Eye (tissue), 1 donor: Measurements from ENCODE around the gene LRRC32.
"Not testable (repeated sequence)": the region's sequence is repeated elsewhere in the genome, so short reads cannot be mapped to it uniquely, and the experiment has no call there.

ENCODE experiments used
- DNase-seq: peaks from one replicate; pipeline ENCODE4 v3.0.0-alpha.2; 2015

Gene LRRC32

DNA sequence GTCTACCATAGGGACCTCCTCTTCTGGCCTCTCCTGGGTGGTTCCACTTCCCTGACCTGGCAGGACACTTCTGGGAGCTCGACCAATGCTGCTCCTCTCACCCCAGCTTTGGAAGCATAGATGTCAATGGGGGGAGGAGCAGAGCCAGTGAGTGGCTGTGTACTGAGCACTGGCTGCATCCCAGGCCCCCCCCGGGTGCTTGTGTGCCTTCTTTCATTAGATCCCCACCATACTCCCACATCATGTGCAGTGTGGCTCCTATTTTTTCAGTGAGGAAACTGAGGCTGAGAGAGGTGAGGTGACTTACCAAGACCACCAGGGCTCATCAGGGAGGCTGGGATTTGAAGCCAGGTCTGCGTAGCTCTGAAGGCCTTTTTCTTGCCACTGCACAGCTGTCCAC is 44.3 kb downstream of the LRRC32 start:
- DNase-seq: no peak

DNA sequence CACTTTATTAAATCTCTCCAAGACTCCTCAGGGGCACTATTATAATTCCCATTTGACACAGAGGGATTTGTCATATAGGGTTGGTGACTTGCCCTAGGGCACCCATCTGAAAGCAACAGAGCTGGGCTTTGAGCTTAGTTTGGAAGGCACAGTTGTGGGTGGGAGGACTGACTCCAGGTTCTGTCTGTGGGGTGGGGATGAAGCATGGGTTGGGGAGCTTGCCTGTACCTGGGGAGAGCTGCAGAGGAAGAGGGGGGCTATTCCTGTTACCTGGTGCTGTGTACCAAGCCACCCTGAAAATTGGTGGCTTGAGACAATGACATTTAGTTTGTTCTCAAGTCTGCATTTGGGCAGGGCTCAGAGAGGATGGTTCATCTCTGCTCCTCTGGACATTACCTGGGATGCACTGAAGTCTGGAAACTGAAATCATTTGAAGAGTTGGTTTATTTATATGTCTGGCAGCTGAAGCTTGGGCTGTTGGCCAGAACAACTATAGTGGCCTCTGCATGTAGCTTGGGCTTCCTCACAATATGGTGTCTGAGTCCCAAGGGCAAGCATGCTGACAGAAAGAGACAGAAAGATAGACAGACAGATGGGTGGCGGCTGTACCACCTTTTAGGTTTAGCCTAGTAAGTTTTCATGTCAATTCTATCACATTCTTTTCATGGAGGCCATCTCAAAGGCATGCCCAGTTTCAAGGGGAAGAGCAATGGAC is 44.9 kb downstream of the LRRC32 start:
- DNase-seq: no peak

DNA sequence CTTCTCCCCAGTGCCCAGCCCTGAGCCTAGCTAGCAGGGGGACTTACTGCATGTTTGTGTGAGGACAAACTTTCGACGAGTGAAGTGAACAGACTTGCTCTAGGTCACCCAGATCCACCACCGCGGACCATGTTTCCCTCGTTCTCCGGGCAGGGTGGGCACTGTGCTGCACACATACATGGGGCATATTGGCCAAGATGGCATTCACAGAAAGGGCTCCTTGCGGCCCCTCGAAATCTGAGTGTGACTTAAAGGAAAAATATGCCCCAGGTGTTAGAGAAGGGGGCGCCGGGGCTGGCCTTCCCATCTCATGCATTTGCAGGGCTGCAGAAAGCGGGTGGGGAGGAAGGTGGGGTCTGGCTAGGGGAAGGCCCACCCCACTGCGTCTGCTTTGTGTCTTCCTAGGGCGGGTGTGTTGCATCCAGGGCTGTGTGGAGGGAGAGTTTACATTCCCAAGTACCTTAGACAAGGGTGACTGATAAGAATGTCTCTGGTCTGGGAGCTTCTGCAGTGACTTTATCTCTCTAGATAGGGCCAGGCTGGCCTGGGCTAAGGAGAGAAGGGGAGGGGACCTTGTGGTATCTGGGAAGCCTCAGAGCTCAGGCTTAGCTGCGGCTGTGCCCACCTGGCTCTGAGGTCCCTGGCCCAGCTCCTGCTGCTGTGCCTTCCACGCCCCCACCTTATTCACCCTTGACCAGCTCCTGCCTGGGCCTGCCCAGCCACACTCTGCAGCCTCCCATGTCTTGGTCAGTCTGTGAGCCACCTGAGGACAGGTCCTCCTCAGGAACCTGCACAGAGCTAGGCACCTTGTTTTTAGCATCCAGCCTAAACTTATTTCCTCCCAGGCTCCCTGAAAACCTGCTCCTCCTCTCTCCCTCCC is 45.8 kb downstream of the LRRC32 start:
- no peak for DNase-seq

DNA sequence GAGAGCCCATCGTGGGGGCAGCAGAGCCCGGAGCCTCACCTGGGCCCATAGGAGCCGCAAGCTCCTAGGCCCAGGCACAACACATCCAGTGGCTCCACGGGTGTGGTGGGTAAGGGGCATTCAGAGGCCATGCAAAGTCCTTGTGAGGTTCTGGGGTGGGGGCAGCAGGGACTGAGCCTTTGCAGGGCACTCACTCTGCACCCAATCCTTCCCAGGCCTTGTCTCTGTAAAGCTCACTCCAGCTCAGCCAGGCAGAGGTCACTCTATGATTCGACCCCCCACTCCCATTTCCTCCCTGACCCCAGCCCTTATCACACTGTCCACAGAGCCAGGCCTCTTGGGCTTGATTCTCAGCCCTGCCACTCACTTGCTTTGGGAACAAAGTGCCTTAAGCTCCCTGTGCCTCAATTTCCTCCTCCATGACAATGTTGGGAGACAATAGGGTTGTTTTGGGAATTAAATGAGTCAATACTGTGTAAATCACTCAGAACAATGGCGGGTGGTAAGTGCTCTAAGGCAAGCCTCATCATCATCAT is 46.6 kb downstream of the LRRC32 start:
- no peak for DNase-seq

DNA sequence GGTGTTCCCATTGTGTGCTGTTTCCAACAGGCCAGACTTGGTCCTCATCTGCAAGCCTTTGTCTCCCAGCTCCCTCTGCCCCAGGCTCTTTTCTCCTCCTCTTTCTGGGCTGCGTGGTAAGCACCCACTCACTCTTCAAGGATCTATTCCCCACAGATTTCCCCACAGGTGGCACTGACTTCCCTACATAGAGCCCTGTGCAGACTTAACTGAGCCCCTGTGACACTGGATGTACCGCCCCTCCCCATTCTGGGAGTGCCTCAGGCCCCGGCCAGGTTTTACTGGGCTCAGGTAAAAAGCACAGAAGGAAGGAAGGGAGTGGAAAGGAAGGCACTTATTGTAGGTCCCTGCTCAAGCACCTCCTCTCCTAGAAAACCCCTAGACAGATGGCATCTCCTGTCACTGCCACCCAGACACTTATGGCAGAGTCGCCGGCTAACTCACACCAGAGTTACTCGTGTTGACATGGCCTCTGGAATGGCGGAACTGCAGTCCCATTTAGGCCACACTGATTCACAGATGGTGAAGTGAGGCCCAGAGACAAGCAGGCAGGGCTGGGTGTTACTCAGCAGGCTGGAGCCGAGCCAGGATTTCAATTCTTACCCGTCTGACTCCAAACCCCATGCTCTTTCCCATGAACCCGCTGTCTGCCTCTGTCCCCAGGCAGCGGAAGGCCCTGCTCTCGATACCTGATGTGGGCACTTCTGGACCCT is 47.2 kb downstream of the LRRC32 start:
- DNase-seq: no peak

DNA sequence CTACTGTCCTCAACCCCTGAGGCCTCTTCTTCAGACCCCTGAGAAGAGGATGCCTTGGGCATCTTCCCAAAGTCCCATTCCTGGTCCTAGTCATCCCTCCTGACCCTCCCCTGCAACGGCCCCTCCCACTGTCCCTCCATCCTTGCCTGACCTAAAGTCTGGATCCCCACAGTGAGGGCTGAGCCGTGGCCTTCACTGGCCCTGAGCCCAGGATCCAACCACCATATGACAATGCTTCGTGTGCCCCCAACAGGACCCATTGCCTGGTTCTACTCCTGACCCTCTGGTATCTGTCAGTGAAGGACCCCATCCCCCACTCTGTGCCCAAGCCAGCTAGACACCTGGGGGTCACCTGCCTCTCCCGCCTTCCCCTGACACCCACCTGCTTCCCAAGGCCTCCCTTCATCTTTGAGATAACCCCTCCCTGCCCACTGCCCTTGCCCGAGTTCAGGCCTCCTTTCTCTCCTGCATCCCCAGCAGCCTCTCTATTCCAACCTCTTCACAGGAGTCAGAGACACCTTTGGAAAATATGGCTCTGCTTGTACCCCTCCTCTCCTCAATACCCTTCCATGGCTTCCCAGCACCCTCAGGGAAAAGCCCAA is 48.0 kb downstream of the LRRC32 start:
- no peak for DNase-seq

DNA sequence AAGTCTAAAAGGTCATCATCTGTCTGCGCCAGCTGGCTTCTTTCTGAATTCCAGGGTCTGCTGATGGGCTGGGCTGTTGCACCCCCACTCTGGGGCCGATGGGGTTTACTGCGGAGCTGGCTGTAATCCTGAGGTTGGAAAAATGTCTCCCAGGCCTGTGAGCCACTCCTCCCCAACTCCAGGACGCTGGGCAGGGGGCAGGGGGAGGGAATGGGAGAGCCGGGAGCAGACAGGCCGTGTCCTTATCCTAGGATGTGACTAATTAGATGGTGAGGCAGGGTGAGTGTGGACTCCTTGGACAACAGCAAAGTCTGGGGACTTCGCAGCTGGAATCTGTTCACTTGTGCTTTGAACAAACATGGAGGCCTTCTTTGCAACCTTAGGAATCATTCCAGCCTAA is 48.7 kb downstream of the LRRC32 start:
- DNase-seq: no peak

DNA sequence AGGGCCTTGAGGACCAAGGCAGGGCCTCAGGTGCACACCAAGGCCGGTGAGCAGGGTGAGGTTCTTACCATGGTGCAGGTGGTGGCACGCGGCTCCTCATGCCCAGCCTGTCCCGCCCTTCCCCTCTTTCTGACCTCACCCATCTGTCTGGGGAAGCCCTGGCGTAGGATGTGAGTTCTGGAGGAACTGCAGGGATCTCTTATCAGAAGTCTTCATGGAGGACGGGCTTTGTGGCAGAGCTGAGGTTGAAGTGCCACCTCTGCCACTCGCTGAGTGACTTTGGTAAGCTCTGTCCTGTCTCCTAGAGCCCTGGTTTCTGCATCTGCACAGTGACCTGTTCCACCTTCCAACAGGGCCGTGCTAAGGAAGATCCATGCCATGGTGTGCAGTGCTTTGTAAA is 49.1 kb downstream of the LRRC32 start:
- DNase-seq: no peak

DNA sequence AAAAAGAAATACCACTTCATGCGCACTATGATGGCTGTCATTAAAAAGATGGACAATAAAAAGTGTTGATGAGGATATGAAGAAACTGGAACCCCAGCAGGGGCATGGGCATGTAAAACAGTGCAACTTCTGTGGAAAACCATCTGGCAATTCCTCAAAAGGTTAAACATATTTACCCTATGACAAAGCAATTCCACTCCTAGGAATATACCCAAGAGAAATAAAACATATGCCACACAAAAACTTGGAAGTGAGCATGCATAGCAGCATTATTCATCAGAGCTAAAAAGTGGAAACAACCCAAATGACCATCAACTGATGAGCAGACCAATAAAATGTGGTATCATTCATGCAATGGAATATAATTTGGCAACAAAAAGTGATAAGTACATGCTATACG is 50.1 kb downstream of the LRRC32 start:
- DNase-seq: no peak

DNA sequence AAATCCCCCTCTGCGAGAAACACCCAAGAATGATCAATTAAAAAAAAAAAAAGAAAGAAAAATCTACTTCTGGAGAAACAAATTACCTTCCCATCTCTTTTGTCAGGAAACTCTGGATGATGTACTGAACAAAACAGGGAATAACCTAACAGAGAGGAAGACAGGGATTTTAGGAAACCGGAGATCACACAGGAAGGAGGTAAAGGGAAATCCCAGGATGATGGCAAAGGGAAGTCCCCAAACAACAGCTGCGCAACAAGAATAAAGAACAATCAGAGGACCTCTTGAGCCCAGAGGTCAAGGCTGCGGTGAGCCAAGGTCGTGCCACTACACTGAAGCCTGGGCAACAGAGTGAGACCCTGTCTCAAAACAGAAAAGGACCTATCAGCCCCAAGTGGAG is 50.7 kb downstream of the LRRC32 start:
- not testable (repeated sequence) for DNase-seq

DNA sequence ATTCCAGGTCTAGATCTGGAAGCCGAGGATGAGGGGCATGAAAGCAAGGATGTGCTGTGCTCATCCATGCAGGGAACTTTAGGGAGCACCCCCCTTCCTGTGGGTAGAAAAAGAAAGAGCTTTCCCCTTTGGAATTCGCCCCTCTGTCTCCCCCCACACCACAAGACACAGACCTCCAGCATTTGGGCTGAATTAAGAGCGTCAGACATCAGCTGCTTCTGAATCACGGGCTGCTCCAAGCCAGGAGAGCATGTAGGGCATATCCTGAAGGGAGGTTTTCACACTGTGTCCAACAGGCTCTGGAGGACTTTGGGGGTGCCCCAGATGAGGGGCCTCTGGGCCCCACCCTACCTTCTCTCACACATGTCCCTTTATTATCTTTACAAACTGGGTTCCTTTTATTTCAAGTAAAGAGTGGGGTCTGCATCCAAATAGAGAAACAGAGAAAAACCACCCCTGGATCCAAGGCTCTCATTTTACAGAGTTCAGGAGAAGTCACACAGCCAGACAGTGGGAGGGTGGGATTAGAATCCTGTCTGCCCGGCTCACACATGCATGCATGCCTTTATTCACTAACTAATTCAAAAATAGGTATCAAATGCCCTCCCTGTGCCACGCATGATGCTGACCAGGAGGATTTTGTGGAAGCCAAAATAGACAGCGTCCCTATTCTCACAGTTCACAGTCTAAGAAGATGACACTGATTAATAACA is 52.8 kb downstream of the LRRC32 start:
- DNase-seq: no peak

DNA sequence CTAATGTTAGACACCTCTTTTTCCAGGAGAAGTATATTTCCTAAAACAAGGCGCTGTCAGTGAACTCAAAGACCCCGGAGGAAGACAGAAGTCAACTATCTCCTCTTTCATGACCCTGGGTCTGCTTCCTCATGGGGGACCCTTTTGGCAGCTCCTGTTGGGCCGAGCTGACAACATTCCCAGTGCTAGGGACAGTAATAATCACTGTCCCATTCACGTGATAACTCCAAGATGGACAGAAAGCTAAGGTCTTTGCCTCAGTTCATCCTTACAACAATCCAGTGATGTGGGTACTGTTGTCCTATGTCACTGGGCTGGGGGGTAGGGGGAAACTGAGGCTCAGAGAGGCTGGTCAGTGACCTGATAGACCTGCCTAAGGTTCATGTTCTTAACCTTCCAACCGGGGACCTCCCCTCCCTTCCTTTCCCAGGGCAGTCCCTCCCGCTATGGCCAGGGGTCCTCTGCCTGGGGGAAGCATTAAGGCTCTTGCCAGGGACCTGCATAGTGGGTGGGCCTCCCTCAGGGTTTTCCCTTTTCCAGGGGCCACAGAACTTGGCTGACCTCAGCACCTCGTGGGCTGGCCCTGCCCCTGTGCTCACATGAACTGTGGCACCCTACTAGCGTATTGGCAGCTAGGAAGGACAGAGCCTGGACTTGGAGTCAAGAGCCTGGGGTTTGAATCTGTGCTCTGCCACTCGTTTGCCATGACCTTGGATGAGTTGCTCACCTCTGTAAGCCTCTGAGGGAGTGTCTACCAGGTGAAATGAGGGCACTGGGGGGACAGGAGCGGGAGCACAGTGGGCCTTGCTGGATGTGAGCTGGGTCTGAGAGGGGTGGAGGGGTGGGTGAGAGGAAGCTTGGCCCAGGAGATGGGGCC is 53.6 kb downstream of the LRRC32 start:
- DNase-seq: no peak

DNA sequence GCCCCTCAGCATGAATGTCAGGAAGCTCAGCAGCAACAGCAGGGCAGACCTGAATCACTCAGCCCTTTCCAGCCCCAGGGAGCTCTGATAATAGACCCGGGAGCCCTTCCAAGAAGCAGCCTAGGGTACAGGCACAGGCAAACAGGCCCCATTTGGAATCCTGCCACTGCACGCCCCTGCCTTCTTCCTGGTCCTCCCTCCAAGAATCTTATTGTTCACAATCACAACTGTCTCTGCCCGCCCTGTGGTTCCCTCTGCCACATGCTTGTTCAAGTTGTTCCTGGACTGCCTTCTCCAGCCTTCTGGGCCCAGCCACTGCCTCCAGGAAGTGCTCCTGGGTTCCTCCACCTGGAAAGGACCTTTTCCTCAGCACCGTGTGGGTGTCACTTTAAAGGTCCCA is 54.6 kb downstream of the LRRC32 start:
- DNase-seq: no peak

DNA sequence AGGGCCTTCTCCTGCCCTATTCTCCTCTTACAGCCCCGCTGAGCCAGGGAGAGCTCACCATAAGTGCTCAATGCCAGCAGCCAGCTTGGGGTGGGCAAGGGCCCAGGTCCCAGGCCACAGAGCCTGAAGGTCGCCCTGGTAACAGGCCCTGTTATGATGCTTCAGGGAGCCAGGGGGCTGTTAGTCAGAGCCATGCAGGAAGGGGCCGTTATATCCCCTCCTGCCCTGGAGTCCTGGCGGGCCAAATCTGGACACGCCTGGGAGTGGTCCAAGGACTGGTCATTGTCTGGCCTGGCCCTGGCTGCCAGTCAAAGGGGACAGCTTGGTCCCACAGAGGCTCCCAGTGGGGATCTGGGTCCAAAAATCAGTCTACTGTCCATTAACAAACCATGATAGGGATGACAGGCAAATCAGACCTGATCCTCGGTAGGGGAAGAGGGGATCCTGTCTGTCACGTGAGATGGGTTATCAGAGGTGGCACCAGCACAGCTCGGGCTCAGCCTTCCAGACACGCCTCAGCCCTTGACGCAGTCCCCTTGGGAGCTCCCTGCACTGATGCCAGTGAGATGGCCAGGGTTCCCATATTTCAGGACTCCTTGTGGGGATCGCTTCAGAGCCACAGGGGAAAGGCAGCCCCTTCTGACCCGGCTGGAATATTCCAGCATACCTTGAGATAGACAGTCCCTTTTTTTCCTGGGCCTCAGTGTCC is 55.9 kb downstream of the LRRC32 start:
- no peak for DNase-seq

DNA sequence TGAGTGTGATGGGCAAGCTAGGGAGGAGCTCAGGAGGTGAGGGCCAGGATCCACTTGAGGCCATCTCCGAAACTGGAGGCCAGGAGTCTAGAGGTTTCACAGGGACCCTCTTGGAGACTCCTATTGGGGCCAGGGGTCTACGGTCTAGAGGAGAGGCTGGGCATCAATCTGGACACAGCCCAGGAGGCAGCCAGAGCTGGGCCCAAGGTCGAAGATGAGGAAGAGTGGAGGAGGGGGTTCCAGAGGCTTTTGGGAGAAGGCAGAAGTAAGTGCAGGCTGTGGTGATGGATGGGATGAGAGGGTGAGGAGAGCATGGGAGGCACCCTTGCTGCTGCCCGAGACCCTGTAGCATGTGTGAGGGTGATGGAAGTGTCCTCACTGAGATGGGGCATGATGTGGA is 56.6 kb downstream of the LRRC32 start:
- no peak for DNase-seq

DNA sequence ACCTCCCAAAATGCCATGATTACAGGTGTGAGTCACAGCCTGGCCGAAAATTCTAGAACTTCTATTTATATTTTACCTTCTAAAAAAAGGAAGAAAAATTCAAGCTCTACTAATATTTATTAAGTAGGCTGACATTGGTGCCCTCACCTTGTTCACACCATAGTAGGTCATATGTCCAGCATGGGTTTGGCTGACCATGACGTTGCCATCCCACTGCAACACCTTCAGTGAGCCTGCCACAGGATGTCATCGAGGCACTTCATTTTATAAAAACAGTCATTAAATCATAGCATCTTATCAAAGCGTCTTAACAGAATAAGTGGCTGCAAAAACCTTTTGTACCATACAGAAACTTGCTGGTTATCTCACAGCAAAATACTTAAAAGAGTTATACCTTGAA is 58.3 kb downstream of the LRRC32 start:
- no peak for DNase-seq

DNA sequence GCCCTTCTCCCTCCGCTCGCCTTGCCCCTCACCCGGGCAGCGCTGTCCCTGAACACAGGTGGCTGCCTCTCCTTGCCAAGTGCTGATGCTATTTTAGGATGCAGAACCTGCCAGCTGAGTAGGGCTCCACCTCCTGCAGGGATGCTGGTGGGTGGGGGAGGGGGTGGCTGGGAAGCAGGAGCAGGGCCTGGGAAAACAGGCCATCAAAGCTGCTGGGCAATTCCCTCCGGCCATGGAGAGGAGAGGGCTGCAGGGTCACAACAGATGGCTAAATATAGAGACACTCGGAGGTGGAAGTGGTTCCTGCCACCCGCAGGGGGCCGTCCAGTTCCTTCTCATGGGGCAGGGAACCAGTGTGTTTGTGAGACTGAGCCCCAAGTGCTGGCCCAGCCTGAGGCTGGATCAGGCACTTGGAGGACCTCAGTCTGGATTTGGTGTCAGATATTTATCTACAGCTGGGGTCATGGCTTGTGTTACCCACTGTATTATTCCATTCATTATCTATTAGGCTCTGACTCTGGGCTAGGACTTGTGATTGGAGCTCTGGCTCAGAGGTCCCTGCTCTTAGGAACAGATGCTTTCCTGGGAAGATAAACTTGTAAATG is 59.6 kb downstream of the LRRC32 start:
- DNase-seq: peak; percentile 54

DNA sequence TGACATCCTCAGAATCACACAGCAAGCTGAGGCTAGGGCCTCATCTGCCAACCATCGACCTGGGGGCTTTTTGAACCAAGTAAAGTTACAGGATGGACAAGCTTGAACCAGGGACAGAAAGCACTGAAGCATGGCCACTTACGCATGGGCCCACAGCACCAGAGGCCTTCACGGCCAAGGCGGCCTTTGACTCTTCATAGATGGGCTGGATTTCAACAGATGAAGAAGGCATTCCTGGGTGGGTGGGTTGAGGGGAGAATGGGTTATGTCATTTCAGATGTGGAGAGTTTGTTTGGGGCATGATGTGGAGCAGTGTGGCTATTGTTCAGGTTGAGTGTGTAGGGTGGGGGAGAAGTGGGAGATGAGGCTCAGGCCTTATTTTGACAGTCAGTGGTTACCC is 60.2 kb downstream of the LRRC32 start:
- DNase-seq: no peak

DNA sequence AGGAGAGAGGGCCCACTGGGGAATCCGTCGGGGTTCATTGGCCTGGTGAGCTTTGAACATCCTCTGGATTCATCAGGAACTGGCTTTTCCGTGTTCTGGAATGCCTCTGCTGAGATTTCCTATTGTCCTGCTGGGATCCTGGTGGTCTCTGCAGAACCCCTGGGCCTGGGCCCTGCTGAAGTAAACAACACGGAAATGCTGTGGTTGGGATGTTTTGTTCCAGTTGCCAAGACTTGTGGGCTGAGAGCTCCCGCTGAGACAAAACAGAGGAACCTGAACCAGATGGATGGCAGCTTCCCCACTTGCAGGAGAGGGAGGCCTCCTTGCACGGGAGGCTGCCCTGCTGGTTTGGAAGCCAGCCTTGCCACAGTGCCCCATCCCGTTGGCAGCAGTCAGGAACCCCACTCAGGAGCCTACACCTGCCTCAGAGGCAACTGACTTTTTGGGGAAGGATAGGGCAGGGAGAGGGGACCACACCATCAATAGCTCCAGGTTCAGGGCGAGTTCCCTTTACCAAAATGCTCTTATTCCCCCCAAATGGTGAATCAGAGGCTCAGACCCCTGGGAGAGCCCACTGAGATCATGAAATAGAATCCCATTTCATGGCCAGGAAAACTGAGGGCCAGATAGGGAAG is 60.7 kb downstream of the LRRC32 start:
- DNase-seq: peak; percentile 49
